Right atrium auricular region (tissue), 2 donors: ENCODE measurements around the gene TCERG1. TPM values are rescaled to one million over a fixed set of nuclear protein-coding genes. Genes with fewer than 3 reads are reported as not detected.

Source experiments
- DNase-seq: peaks from one replicate; pipeline ENCODE4 v3.0.0-alpha.2; 2019; ENCODE audit warnings: low spot score
- H3K27ac ChIP-seq, 2 donors: fragments of 200-600 bp; sonication (generic); 1 replicate in 1 of 2; 2 replicates in 1 of 2; pipeline ENCODE4 v1.5.1; 2016 to 2019
- H3K27me3 ChIP-seq, 2 donors: fragments of 200-600 bp; sonication (generic); one replicate each; pipeline versions ENCODE4 v1.5.1 to v1.6.0; 2017 to 2019
- H3K36me3 ChIP-seq: fragments of 200-600 bp; sonication (generic); one replicate; pipeline ENCODE4 v1.5.1; 2016
- H3K4me1 ChIP-seq, 2 donors: fragments of 200-600 bp; sonication (generic); one replicate each; pipeline versions ENCODE4 v1.5.1 to v1.6.0; 2017 to 2019
- H3K4me3 ChIP-seq, 2 donors: fragments of 200-600 bp; sonication (generic); 1 replicate in 1 of 2; 2 replicates in 1 of 2; pipeline ENCODE4 v1.5.1; 2017 to 2019; ENCODE audit warnings: mild to moderate bottlenecking in 1 of 2, moderate library complexity in 1 of 2
- H3K9me3 ChIP-seq, 2 donors: fragments of 200-600 bp; sonication (generic); one replicate each; pipeline ENCODE4 v1.5.1; 2019
- CTCF ChIP-seq, 2 donors: fragments of 200-600 bp; sonication (generic); IDR thresholded peaks; one replicate each; pipeline ENCODE4 v1.5.1; 2019; ENCODE audit warnings: antibody characterized with exemption in 2 of 2
- total RNA-seq, 2 donors: library from RNA; depleted of rRNA; stranded (reverse); fragments of >200 nt; gene quantifications; one replicate each; pipeline ENCODE4 v1.1.0, GENCODE V29; 2016

TCERG1 gene
- total RNA-seq, 2 donors from 2014 or later, result 19.1 to 20.5 TPM

GRCh38 chr5:146533260-146533857 is 86.2 kb downstream of the TCERG1 start:
- peak; percentile 76 for DNase-seq
- Histone ChIP-seq H3K4me1 (no peaks in the 10 kb centered on the region), H3K27ac (no peak overlapping the region), H3K36me3 (no peaks in the 10 kb centered on the region), H3K27me3 (no peaks in the 10 kb centered on the region), H3K9me3 (no peaks in the 10 kb centered on the region), H3K4me3 (no peak overlapping the region)
- TF ChIP-seq CTCF (IDR thresholded peaks at IDR 0.05), result peak; percentile 52 to 75

- Histone ChIP-seq H3K27ac (no peak overlapping the region), H3K4me1 (no peaks in the 10 kb centered on the region), H3K36me3 (no peaks in the 10 kb centered on the region), H3K4me3 (no peak overlapping the region), H3K9me3 (no peaks in the 10 kb centered on the region), H3K27me3 (no peaks in the 10 kb centered on the region)
- TF ChIP-seq CTCF (IDR thresholded peaks at IDR 0.05), result no peak
- no peak for DNase-seq
Observed at GRCh38 chr5:146533882-146534281, 86.7 kb downstream of the TCERG1 start.

GRCh38 chr5:146538432-146538831 is 91.3 kb downstream of the TCERG1 start:
- no peak for DNase-seq
- TF ChIP-seq CTCF (IDR thresholded peaks at IDR 0.05), result no peak
- H3K36me3 ChIP-seq, result no peaks in the 10 kb centered on the region
- H3K27me3 ChIP-seq, result no peaks in the 10 kb centered on the region
- H3K9me3 ChIP-seq, result no peaks in the 10 kb centered on the region
- H3K4me3 ChIP-seq, result no peak overlapping the region
- no peaks in the 10 kb centered on the region for H3K4me1 ChIP-seq
- H3K27ac ChIP-seq, result no peak overlapping the region

- no peaks in the 10 kb centered on the region for H3K27me3 ChIP-seq
- no peak for TF ChIP-seq CTCF (IDR thresholded peaks at IDR 0.05)
- H3K4me1 ChIP-seq, result no peaks in the 10 kb centered on the region
- H3K27ac ChIP-seq, result no peak overlapping the region
- H3K4me3 ChIP-seq, result no peak overlapping the region
- H3K9me3 ChIP-seq, result no peaks in the 10 kb centered on the region
- no peak for DNase-seq
- no peaks in the 10 kb centered on the region for H3K36me3 ChIP-seq
Observed at GRCh38 chr5:146539973-146540372, 92.8 kb downstream of the TCERG1 start.

- Histone ChIP-seq H3K4me3 (no peak overlapping the region), H3K9me3 (no peaks in the 10 kb centered on the region), H3K4me1 (no peaks in the 10 kb centered on the region), H3K27ac (no peak overlapping the region), H3K27me3 (no peaks in the 10 kb centered on the region), H3K36me3 (no peaks in the 10 kb centered on the region)
- TF ChIP-seq CTCF (IDR thresholded peaks at IDR 0.05), result no peak
- no peak for DNase-seq
Observed at GRCh38 chr5:146540414-146540813, 93.3 kb downstream of the TCERG1 start.
